ENCODE measurements around the gene MFAP2. TPM values are rescaled to one million over a fixed set of nuclear protein-coding genes. Genes with fewer than 3 reads are reported as not detected.
A peak's percentile ranks its signal among the peaks of the same experiment; 100 is the strongest.

MFAP2 gene, protein sequence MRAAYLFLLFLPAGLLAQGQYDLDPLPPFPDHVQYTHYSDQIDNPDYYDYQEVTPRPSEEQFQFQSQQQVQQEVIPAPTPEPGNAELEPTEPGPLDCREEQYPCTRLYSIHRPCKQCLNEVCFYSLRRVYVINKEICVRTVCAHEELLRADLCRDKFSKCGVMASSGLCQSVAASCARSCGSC
- total RNA-seq = 10 to 100 TPM; 22.3 to 70.3 (median 44.6) TPM

DNA sequence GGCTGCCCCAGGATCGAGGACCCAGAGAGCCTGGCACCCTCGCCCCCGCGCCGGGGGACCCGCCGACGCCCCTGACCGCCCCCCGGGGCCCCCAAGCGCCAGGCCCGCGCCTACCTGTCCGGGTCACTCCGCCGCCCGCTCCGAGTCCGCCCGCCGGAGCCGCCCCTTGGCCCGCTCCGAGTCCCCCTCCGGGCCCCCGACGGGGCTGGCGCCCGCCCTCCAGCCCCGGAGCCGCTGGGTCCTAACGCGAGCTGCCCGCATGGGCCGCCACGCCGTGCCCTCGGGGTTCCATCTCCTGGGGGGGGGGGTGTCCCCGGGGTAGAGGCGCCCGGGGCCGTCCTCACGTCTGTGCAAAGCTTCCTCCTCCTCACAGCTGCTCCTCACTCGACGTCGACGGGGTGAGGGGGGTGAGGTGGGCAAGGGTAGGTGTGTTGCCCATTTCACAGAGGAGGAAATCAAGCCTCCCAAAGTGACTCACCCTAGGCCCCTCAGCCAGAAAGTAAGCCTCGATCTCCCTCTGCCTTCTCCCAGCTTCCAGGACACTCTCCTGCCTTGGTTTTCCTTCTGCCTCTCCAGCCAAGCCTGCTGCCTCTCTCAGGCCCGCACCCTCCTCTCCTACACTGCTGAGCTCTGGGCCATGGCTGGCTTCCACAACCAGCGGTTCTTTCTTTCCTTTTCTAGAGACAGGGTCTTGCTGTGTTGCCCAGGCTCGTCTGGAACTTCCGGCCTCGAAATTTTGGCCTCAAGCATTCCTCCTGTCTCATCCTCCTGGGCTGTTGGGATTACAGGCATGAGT lies at the start of gene MFAP2:
Gene MFAP2 (minus strand): TSS at position 148 of the 796 bp plus-strand sequence. CDS start 2,347 bp downstream, outside the sequence.
- peak in 1 of 2 donors; percentile 40 for TF ChIP-seq POLR2A (IDR thresholded peaks at IDR 0.05)
- TF ChIP-seq, protein P1, sequence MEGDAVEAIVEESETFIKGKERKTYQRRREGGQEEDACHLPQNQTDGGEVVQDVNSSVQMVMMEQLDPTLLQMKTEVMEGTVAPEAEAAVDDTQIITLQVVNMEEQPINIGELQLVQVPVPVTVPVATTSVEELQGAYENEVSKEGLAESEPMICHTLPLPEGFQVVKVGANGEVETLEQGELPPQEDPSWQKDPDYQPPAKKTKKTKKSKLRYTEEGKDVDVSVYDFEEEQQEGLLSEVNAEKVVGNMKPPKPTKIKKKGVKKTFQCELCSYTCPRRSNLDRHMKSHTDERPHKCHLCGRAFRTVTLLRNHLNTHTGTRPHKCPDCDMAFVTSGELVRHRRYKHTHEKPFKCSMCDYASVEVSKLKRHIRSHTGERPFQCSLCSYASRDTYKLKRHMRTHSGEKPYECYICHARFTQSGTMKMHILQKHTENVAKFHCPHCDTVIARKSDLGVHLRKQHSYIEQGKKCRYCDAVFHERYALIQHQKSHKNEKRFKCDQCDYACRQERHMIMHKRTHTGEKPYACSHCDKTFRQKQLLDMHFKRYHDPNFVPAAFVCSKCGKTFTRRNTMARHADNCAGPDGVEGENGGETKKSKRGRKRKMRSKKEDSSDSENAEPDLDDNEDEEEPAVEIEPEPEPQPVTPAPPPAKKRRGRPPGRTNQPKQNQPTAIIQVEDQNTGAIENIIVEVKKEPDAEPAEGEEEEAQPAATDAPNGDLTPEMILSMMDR (IDR thresholded peaks at IDR 0.05) = no peak
- Histone ChIP-seq H3K27ac (peak within 1 kb of the TSS; percentile 87 to 96), H3K36me3 (no peaks in the 10 kb centered on the region), H3K27me3 (no peaks in the 10 kb centered on the region), H3K9me3 (no peaks in the 10 kb centered on the region), H3K4me1 (no peaks in the 10 kb centered on the region), H3K4me3 (peak within 1 kb of the TSS; percentile 38 to 76)
- peak in 1 of 2 donors; percentile 62 for DNase-seq
- intact Hi-C loops (cut with DNase I; ENCODE audit: low total_unique reads) = no loop called here

DNA sequence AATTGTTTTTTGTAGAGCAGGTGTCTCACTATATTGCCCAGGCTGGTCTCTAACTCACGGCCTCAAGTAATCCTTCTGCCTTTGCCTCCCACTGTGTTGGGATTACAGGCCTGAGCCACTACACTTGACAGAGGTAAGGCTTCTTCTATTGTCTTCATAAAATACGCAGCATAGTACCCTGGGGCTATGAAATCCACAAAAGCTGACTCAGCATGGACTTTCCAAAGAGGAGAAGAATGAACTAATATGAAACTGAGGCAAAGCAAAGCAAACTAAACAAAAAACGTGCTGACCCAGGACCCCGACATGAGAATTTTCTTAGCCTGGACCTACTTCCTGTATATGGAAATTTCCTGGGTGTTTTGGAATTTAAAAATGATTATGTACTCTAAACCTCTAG lies 49.8 kb upstream of the MFAP2 start:
- no peak overlapping the region for H3K27ac ChIP-seq
- no peaks in the 10 kb centered on the region for H3K36me3 ChIP-seq
- no peaks in the 10 kb centered on the region for H3K4me1 ChIP-seq
- H3K4me3 ChIP-seq = no peak overlapping the region
- intact Hi-C loops (cut with DNase I; ENCODE audit: low total_unique reads) = no loop called here
- TF ChIP-seq POLR2A (IDR thresholded peaks at IDR 0.05) = no peak
- TF ChIP-seq, protein P1 (IDR thresholded peaks at IDR 0.05) = no peak
- H3K9me3 ChIP-seq = no peaks in the 10 kb centered on the region
- no peak for DNase-seq
- H3K27me3 ChIP-seq = no peaks in the 10 kb centered on the region

DNA sequence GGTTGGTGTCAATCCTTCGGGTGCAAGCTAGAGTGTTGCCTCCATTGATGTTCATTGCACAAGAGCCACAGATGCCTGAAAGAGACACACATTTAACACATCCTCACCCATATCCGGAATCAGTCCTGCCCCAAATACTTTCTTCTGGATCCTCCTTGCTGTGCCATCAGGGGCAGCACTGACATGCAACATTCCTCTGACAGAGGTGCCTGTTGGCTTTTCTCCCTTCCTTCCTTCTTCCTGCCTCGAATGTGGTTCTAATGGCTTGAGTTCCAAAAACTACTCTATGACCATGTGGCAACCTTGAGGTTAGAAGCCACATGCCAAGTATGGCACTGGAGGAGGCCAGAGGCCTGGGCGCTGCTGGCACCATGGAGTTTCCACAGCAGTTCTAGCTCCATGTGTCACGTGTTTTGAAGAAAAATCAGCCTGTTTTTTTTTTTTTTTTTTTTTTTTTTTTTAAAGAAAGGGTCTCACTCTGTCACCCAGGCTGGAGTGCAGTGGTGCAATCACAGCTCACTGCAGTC lies 48.3 kb upstream of the MFAP2 start:
- DNase-seq = no peak
- H3K9me3 ChIP-seq = no peaks in the 10 kb centered on the region
- intact Hi-C loops (cut with DNase I; ENCODE audit: low total_unique reads) = no loop called here
- TF ChIP-seq POLR2A (IDR thresholded peaks at IDR 0.05) = no peak
- TF ChIP-seq, protein P1 (IDR thresholded peaks at IDR 0.05) = no peak
- no peaks in the 10 kb centered on the region for H3K27me3 ChIP-seq
- H3K4me1 ChIP-seq = no peaks in the 10 kb centered on the region
- no peak overlapping the region for H3K4me3 ChIP-seq
- H3K27ac ChIP-seq = no peak overlapping the region
- no peaks in the 10 kb centered on the region for H3K36me3 ChIP-seq

DNA sequence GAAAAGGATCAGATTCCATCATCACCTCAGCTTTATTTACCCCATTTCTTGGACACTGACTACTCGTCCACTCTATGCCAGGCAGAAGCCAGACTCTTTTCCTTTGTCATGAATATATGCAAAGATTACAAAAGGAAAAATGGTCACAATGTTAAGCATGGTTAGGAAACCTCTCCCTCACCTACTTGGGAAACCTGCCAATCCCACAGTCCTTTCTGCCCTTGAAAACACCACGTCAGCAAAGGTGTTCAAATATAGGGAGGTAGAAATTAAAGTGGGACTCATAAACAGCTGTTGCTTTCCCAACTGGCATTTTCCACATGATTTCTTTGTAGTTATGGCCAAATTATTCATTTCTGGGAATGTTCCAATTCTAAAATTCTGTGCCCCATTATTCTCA lies 47.5 kb upstream of the MFAP2 start:
- intact Hi-C loops (cut with DNase I; ENCODE audit: low total_unique reads) = no loop called here
- no peak for TF ChIP-seq POLR2A (IDR thresholded peaks at IDR 0.05)
- TF ChIP-seq, protein P1 (IDR thresholded peaks at IDR 0.05) = no peak
- DNase-seq = no peak
- H3K27me3 ChIP-seq = no peaks in the 10 kb centered on the region
- no peak overlapping the region for H3K27ac ChIP-seq
- no peak overlapping the region for H3K4me3 ChIP-seq
- no peaks in the 10 kb centered on the region for H3K4me1 ChIP-seq
- no peaks in the 10 kb centered on the region for H3K9me3 ChIP-seq
- H3K36me3 ChIP-seq = no peaks in the 10 kb centered on the region

DNA sequence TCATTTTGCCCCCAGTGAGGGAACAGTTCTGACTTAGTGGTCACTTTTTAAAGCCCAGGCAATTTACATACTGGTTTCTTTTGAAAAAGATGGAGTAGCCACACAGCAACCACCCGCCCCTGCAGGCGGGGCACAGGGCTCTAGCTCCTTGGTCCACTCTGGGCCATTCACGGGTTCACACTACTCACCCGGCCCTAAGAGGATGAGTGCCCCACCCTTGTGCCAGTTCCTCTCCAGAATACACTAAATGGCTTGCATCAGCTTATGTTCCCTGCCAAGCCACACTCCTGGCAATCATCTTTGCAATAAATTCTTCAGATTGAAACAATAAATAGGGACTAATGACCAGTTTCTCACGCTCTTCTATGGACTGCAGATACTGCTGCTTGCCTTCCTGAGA lies 47.0 kb upstream of the MFAP2 start:
- no peak overlapping the region for H3K27ac ChIP-seq
- intact Hi-C loops (cut with DNase I; ENCODE audit: low total_unique reads) = no loop called here
- H3K4me1 ChIP-seq = no peaks in the 10 kb centered on the region
- no peak overlapping the region for H3K4me3 ChIP-seq
- no peaks in the 10 kb centered on the region for H3K27me3 ChIP-seq
- no peaks in the 10 kb centered on the region for H3K36me3 ChIP-seq
- TF ChIP-seq, protein P1 (IDR thresholded peaks at IDR 0.05) = no peak
- TF ChIP-seq POLR2A (IDR thresholded peaks at IDR 0.05) = no peak
- no peaks in the 10 kb centered on the region for H3K9me3 ChIP-seq
- no peak for DNase-seq
